ENCODE data around the gene MAP1A. TPM values are rescaled to one million over a fixed set of nuclear protein-coding genes. Genes with fewer than 3 reads are reported as not detected.

The MAP1A gene
- total and polyA plus RNA-seq, 2 experiments from 2014 or later = 0.81 to 2.0 TPM

DNA sequence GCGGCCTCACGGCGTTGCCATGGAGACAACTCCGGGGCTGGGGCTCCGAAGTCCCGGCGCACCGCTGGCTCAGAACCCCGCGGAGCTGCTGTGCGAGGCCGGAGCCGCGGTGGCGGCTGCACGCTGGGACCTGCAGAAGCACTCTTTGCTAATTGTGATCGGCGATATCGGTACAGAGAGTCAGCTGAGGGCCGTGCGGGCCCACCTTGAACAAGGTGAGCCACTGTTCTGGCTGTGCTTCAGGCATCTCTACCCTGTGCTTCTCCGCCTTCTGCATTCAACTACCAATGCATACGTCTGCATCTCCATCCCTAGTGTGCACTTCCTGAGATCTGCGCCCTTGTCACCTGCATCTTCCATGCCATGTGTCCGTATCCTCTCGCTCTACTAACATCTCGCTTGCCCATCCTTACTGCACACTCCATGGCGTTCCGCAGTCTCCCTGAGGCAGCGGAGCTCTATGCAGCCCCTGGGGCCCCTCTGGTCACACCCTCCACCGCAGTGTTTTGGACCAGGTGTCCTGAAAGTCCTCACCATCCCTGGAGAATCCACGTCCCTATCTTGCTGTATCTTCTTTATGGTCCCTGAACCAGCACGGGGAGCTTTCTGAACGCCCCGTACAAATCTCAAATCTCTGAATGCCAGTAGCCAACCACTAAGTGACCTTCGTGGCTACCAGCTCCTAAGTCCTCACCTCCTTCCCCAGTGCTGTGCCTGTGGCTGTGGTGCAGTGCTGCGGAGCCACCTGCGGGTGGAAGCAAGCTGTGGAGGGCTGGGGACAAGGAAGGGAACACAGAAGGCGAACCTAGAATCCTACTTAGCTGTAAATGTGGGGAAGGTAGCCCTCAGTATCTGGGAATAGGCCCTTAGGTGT lies 6.2 kb upstream of the MAP1A start:
- Histone ChIP-seq H3K27ac (ENCODE audit: low read depth) (no peak overlapping the region), H2AFZ (peak overlapping the region; percentile 99), H3K27me3 (ENCODE audit: insufficient read depth) (peaks cover 38% of the 10 kb centered on the region), H3K4me3 (peak overlapping the region; percentile 70), H3K4me1 (ENCODE audit: insufficient read depth) (peaks cover 24% of the 10 kb centered on the region), H3F3A (replicated peaks; ENCODE audit: low read depth) (peaks cover 11% of the 10 kb centered on the region), H4K20me1 (replicated peaks; ENCODE audit: insufficient read depth) (no peaks in the 10 kb centered on the region), H3K4me2 (peak overlapping the region; percentile 89), H3K36me3 (ENCODE audit: insufficient read depth) (no peaks in the 10 kb centered on the region), H3K79me2 (replicated peaks; ENCODE audit: insufficient read depth) (no peaks in the 10 kb centered on the region), H3K9me2 (ENCODE audit: insufficient read depth) (no peaks in the 10 kb centered on the region)
- no peak overlapping the region for H3K27ac Mint-ChIP-seq
- H3K9me3 Mint-ChIP-seq = no peaks in the 10 kb centered on the region
- H3K4me3 Mint-ChIP-seq = peak overlapping the region; percentile 76
- ATAC-seq (peak; percentile 38), DNase-seq (ENCODE audit: low spot score) (peak; percentile 70)
- H3K27me3 Mint-ChIP-seq (ENCODE audit: insufficient read depth, low read depth, poor library complexity) = peaks cover 28% of the 10 kb centered on the region
- peaks cover 40% of the 10 kb centered on the region for H3K4me1 Mint-ChIP-seq
- H3K36me3 Mint-ChIP-seq (ENCODE audit: low read depth) = no peaks in the 10 kb centered on the region; the same call in 2 of the 3 replicates
- no peak for TF ChIP-seq STAT1 (IDR thresholded peaks at IDR 0.05; ENCODE audit: unreplicated experiment)
- TF ChIP-seq, protein P1, sequence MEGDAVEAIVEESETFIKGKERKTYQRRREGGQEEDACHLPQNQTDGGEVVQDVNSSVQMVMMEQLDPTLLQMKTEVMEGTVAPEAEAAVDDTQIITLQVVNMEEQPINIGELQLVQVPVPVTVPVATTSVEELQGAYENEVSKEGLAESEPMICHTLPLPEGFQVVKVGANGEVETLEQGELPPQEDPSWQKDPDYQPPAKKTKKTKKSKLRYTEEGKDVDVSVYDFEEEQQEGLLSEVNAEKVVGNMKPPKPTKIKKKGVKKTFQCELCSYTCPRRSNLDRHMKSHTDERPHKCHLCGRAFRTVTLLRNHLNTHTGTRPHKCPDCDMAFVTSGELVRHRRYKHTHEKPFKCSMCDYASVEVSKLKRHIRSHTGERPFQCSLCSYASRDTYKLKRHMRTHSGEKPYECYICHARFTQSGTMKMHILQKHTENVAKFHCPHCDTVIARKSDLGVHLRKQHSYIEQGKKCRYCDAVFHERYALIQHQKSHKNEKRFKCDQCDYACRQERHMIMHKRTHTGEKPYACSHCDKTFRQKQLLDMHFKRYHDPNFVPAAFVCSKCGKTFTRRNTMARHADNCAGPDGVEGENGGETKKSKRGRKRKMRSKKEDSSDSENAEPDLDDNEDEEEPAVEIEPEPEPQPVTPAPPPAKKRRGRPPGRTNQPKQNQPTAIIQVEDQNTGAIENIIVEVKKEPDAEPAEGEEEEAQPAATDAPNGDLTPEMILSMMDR (conservative IDR thresholded peaks at IDR 0.05; ENCODE audit: low read depth in 2 of 2) = peak; percentile 29 to 66; a peak in 3 of 4 replicates

DNA sequence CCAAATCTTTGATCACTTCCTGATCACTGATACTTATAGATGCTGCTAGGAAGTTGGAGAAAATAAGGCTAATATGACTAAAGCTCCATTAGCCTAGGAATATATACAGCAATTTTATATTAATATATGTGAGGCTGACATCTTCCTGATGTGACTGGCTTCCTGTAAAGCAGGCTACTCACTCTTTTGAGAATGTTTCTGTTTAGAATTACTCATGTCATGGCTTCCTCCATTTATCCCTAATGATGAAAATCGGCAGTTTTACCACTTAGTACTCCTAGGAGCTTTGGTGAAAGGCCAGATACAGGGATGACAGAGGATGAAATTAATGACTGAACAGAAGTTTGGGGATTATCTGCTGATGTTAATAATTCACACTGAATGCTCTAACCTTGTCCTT lies 3.9 kb upstream of the MAP1A start:
- TF ChIP-seq ZNF331 (CRISPR knock-in tag; IDR thresholded peaks at IDR 0.05; ENCODE audit: low read depth) (no peak), CREB1 (CRISPR knock-in tag; IDR thresholded peaks at IDR 0.05; ENCODE audit: low read depth) (no peak), STAT1 (IDR thresholded peaks at IDR 0.05; ENCODE audit: unreplicated experiment) (no peak), POLR2AphosphoS5 (IDR thresholded peaks at IDR 0.05; ENCODE audit: low read depth) (no peak), EZH2phosphoT487 (IDR thresholded peaks at IDR 0.05; ENCODE audit: unreplicated experiment) (no peak), EZH2 (IDR thresholded peaks at IDR 0.05; ENCODE audit: low read depth, unreplicated experiment) (no peak), JUNB (IDR thresholded peaks at IDR 0.05; ENCODE audit: unreplicated experiment) (no peak), NANOG (IDR thresholded peaks at IDR 0.05; ENCODE audit: borderline replicate concordance) (no peak), ZNF114 (CRISPR knock-in tag; IDR thresholded peaks at IDR 0.05) (no peak), ETS1 (IDR thresholded peaks at IDR 0.05) (no peak)
- TF ChIP-seq, protein P2, sequence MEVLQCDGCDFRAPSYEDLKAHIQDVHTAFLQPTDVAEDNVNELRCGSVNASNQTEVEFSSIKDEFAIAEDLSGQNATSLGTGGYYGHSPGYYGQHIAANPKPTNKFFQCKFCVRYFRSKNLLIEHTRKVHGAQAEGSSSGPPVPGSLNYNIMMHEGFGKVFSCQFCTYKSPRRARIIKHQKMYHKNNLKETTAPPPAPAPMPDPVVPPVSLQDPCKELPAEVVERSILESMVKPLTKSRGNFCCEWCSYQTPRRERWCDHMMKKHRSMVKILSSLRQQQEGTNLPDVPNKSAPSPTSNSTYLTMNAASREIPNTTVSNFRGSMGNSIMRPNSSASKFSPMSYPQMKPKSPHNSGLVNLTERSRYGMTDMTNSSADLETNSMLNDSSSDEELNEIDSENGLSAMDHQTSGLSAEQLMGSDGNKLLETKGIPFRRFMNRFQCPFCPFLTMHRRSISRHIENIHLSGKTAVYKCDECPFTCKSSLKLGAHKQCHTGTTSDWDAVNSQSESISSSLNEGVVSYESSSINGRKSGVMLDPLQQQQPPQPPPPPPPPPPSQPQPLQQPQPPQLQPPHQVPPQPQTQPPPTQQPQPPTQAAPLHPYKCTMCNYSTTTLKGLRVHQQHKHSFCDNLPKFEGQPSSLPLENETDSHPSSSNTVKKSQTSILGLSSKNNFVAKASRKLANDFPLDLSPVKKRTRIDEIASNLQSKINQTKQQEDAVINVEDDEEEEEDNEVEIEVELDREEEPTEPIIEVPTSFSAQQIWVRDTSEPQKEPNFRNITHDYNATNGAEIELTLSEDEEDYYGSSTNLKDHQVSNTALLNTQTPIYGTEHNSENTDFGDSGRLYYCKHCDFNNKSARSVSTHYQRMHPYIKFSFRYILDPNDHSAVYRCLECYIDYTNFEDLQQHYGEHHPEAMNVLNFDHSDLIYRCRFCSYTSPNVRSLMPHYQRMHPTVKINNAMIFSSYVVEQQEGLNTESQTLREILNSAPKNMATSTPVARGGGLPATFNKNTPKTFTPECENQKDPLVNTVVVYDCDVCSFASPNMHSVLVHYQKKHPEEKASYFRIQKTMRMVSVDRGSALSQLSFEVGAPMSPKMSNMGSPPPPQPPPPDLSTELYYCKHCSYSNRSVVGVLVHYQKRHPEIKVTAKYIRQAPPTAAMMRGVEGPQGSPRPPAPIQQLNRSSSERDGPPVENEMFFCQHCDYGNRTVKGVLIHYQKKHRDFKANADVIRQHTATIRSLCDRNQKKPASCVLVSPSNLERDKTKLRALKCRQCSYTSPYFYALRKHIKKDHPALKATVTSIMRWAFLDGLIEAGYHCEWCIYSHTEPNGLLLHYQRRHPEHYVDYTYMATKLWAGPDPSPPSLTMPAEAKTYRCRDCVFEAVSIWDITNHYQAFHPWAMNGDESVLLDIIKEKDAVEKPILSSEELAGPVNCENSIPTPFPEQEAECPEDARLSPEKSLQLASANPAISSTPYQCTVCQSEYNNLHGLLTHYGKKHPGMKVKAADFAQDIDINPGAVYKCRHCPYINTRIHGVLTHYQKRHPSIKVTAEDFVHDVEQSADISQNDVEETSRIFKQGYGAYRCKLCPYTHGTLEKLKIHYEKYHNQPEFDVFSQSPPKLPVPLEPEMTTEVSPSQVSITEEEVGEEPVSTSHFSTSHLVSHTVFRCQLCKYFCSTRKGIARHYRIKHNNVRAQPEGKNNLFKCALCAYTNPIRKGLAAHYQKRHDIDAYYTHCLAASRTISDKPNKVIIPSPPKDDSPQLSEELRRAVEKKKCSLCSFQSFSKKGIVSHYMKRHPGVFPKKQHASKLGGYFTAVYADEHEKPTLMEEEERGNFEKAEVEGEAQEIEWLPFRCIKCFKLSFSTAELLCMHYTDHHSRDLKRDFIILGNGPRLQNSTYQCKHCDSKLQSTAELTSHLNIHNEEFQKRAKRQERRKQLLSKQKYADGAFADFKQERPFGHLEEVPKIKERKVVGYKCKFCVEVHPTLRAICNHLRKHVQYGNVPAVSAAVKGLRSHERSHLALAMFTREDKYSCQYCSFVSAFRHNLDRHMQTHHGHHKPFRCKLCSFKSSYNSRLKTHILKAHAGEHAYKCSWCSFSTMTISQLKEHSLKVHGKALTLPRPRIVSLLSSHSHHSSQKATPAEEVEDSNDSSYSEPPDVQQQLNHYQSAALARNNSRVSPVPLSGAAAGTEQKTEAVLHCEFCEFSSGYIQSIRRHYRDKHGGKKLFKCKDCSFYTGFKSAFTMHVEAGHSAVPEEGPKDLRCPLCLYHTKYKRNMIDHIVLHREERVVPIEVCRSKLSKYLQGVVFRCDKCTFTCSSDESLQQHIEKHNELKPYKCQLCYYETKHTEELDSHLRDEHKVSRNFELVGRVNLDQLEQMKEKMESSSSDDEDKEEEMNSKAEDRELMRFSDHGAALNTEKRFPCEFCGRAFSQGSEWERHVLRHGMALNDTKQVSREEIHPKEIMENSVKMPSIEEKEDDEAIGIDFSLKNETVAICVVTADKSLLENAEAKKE (CRISPR knock-in tag; IDR thresholded peaks at IDR 0.05) = no peak
- Mint-ChIP-seq H3K27me3 (ENCODE audit: insufficient read depth, low read depth, poor library complexity) (peaks cover 44% of the 10 kb centered on the region), H3K27ac (no peak overlapping the region), H3K9me3 (no peaks in the 10 kb centered on the region), H3K36me3 (ENCODE audit: low read depth) (no peaks in the 10 kb centered on the region; the same call in 2 of the 3 replicates), H3K4me1 (peaks cover 56% of the 10 kb centered on the region), H3K4me3 (no peak overlapping the region)
- DNase-seq (ENCODE audit: low spot score) (no peak), ATAC-seq (no peak)
- H4K20me1 ChIP-seq (replicated peaks; ENCODE audit: insufficient read depth) = no peaks in the 10 kb centered on the region
- no peaks in the 10 kb centered on the region for H3K79me2 ChIP-seq (replicated peaks; ENCODE audit: insufficient read depth)
- no peaks in the 10 kb centered on the region for H3K36me3 ChIP-seq (ENCODE audit: insufficient read depth)
- H3K4me3 ChIP-seq = no peak overlapping the region
- no peak overlapping the region for H2AFZ ChIP-seq
- peaks cover 57% of the 10 kb centered on the region for H3K27me3 ChIP-seq (ENCODE audit: insufficient read depth)
- H3K9me2 ChIP-seq (ENCODE audit: insufficient read depth) = no peaks in the 10 kb centered on the region
- H3K4me2 ChIP-seq = no peak overlapping the region
- peaks cover 39% of the 10 kb centered on the region for H3K4me1 ChIP-seq (ENCODE audit: insufficient read depth)
- H3F3A ChIP-seq (replicated peaks; ENCODE audit: low read depth) = peaks cover 11% of the 10 kb centered on the region
- no peak overlapping the region for H3K27ac ChIP-seq (ENCODE audit: low read depth)
